Stimulated activated CD8-positive, alpha-beta memory T cell treated with anti-CD3 and anti-CD28 coated beads, Interleukin-15, amount 100 ng/mL, for 1 hour (primary cell): ENCODE results near the gene GIPC3.

Source experiments
- DNase-seq: peaks from one replicate; pipeline ENCODE4 v3.0.0-alpha.2; 2020; ENCODE audit warnings: low read depth

GIPC3 gene

GRCh38 chr19:3585301-3586126 is at the start of gene GIPC3:
TSS of gene GIPC3 (plus strand) at chr19:3585478. CDS start at chr19:3585598, 120 bp downstream.
- DNase-seq: no peak

GRCh38 chr19:3535563-3535965 is 49.7 kb upstream of the GIPC3 start:
- DNase-seq: no peak

DNA sequence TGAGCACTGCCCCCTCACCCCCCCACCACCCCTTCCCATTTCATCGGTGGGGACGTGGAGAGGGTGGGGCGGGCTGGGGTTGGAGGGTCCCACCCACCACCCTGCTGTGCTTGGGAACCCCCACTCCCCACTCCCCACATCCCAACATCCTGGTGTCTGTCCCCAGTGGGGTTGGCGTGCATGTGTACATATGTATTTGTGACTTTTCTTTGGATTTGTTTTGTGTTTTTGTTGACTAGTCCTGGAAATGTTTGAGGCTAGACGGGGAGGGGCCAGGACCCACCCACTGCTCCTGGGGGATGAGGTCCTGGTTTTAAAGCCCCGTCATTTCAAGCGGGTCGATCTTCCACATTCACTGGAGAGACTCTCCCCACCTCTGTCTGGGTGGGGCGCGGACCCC is 49.3 kb upstream of the GIPC3 start:
- no peak for DNase-seq

DNA sequence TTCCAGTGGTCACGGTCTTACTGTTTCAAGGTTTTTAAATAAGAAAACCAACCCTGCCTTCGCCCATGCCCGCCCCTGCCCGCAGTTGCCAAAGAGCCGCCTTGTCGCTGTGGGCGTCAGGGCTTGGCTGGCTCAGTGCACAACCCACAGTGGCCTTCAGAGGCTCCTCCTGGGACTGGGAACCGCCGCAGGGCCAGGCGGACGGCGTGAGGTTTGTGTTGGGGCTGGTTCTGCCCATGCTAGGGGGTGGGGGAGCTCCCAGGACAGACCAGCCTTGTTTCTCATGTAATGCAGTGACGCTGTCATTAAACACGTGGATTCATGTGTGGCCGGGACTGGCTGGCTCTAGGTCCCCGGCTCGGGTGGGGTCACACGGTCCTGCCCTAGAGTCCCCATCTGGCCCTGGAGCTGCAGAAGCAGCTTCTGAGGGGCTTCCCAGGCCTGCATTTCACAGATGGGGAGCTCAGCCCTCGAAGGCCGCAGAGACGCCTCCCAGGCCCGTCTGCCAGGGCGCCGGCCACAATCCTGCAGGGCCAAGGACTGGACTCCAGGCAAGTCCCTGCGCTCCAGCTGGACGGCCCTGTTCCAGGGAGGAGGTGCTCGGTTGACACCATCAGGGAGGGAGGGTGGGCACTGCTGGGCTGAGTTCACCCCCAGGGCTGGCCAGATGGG is 48.7 kb upstream of the GIPC3 start:
- no peak for DNase-seq

DNA sequence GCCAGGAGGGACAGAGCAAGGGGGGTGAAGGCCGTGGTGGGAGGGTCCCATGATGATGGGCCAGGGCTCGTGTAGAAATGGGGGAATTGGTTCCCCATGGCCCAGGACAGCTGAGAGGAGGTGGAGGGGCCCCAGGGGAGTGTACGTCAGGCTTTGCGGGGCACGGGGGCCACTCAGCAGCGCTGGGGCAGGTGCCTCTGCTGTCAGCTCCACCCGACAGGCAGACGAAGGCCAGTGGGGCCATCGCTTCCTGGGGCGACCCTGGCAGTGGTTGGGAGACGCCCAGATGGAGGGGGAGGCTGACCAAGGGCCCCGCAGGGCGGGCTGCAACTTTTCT is 48.2 kb upstream of the GIPC3 start:
- no peak for DNase-seq

DNA sequence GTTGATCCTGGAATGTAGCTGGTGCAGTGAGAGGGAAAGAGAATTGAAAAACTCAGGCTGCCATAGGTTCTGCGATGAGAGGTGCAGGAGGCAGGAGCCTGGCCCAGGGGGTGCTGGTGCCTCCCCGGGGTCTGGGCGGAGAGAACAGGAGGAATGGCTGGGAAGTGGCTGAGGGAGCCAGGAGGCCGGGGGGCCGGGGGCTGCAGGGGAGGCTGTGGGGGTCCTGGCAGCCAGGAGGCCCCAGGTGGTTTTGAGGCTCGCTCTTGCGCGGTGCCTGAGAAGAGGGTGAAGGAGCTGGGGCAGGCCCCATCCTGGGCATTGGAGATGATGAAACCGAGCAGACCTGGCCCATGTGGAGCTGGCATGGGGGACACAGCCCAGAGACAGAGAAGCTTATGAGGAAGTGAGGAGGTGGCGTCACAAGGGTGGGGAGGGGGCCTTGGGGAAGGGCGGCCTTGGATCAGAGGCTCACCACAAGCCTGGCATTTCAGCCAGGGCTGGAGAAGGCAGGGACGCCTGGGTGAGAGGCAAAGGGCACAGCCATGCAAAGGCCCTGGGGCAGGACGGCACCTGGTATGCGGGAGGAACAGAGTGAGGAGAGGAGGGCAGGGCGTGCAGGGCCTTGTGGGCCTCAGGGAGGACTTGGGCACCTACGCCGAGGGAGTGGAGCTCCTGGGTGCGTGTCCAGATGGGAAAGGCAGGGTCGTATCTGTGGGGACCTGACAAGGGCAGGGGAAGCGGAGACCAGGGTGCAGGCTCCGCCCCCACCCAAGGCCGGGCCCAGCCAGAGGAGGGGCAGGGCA is 47.6 kb upstream of the GIPC3 start:
- DNase-seq: no peak

DNA sequence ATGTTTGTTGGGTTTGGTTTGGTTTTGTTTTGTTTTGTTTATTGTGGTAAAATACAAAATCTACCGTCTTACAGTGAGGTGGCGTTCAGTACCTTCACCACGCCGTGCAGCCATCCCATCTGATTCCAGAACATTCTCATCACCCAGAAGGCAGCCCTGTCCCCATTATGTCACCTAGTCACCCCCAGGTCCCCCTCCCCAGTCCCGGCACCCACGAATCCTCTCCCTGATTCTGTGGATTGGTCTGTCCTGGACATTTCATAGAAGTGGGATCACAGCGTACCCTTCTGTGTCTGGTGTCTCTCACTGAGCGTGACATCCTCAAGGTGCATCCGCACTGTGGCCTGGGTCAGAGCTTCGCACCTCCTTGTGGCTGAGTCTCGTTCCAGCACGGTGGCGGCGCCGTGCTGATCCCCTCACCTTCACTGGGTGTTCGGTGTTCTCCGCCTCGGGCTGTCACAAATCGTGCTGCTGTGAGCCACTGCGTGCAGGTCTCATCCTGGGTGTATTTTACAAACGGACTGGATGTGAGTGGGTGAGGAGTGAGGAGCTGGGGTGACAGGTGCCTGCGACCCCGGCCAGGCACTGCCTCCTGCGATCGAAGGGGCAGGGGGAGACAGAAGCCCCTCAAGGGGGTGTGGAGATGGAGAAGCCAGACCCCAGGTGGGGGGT is 46.9 kb upstream of the GIPC3 start:
- no peak for DNase-seq

GRCh38 chr19:3538965-3539755 is 46.1 kb upstream of the GIPC3 start, which contains the start of gene TEKTIP1:
TSS of gene TEKTIP1 (plus strand) at chr19:3539174. CDS start at chr19:3539178, 4 bp downstream.
- no peak for DNase-seq

- no peak for DNase-seq
Measured at GRCh38 chr19:3539756-3540118, 45.5 kb upstream of the GIPC3 start.

DNA sequence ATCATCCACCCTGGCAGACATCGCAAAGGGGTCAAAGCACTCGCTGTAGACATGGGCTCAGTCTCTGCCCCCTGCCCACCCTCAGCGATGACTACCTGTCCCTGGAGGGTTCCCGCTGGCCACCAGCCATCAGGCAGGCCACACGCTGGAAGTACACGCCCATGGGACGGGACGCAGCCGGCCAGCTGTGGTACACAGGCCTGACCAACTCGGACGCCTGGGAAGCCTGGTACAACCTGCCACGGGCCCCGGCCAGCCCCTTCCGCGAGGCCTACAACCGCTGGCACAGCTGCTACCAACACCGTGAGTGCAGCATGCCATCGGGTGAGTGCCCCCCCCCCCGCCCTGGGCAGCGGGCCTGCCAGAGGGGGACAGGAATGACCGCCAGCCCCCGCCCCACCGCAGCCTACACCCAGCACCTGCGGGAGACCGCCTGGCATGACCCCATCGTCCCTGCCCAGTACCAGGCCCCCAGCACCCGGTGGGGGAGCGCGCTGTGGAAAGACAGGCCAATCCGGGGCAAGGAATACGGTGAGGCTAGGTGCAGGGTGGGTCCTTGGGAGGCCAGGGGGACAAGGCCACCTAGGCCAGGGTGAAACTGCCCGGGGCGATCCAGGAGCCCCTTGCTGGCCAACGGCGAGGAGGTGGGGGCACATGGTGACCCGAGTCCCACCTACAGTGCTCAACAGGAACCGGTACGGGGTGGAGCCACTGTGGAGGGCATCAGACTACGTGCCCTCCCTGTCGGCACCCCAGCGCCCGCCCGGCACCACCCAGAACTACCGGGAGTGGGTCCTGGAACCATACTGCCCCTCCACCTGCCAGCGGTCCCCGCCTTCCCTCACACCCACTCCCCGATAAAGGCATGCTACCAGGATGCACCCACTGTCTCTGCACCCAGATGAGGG is 41.9 kb upstream of the GIPC3 start:
- DNase-seq: no peak

GRCh38 chr19:3544058-3544376 is 41.3 kb upstream of the GIPC3 start:
- no peak for DNase-seq

GRCh38 chr19:3544742-3545668 is 40.3 kb upstream of the GIPC3 start:
- DNase-seq: peak; percentile 59

GRCh38 chr19:3545669-3546034 is 39.6 kb upstream of the GIPC3 start:
- DNase-seq: no peak

- no peak for DNase-seq
Measured at GRCh38 chr19:3546119-3546518, 39.2 kb upstream of the GIPC3 start.

DNA sequence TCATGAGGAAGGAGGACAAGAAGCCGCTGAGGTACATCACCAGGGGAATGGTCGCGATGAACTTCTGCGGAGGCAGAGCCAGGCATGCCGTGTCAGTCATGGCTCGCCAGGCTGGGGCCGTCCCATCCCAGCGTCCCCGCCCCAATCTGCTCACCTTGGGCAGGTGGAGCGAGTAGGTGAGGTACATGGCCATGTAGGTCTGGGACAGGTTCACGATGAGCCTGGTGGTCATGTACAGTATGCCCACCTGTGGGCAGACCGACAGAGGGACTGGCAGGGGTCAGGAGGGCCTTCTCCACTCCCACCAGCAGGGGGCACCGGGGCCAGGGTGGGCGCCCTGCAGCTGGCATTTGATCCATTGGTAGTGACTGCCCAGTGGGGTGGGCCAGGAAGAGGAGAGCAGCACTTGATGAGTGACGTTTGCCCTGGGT is 38.0 kb upstream of the GIPC3 start:
- no peak for DNase-seq

DNA sequence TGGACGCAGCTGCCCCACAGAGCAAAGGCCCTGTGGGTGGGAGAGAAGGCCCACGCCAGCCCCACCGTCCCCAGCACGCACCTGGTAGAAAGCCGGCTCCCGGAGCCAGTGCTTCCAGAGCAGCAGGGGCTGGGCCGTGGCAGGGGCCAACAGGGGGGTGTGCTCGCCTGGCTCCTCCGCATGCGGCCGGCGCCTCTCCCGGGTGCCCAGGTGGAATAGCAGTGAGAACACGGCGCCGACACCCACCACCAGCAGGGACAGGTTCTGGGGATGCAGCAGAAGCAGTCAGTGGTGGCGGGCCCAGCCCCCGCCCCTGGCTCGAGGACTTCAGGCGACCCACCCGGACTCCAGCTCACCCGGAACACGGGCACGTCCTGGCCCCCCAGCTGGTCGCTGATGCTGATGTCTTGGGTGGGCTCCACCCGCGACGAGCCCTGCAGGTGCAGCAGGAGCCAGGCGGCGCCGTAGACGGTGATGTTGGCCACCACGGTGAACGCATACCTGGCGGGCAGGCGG is 37.5 kb upstream of the GIPC3 start:
- no peak for DNase-seq

- DNase-seq: no peak
Measured at GRCh38 chr19:3548606-3549005, 36.7 kb upstream of the GIPC3 start.

DNA sequence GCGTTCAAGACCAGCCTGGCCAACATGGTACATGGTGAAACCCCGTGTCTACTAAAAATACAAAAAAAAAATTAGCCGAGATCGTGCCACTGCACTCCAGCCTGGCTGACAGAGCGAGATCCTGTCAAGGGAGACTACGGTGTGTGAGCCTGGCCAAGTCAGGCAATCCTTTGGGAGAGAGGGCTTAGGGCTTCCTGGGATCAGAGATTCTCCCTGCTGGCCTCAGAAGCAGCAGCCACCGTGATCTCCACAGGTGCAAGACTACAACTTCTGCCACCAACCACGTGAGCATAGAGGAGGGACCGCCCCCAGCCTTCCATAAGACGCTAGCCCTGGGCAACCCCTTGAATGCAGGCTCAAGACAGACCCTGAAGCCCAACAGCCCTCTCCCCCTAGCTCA is 35.5 kb upstream of the GIPC3 start:
- DNase-seq: no peak
